Peyer's patch (tissue), 4 donors: ENCODE results near the gene PACS1. TPM values are rescaled to one million over a fixed set of nuclear protein-coding genes. Genes with fewer than 3 reads are reported as not detected.

Experiments used
- DNase-seq, 3 donors: peaks; one replicate each; pipeline ENCODE4 v3.0.0-alpha.2; 2017 to 2019
- H3K27ac ChIP-seq, 4 donors: fragments of 200-600 bp; sonication (generic); one replicate each; pipeline ENCODE4 v1.5.1; 2016 to 2019
- H3K27me3 ChIP-seq, 2 donors: fragments of 200-600 bp; sonication (generic); one replicate each; pipeline ENCODE4 v1.5.1; 2019
- H3K36me3 ChIP-seq, 3 donors: fragments of 200-600 bp; sonication (generic); one replicate each; pipeline ENCODE4 v1.5.1; 2016 to 2019
- H3K4me1 ChIP-seq, 4 donors: fragments of 200-600 bp; sonication (generic); one replicate each; pipeline ENCODE4 v1.5.1; 2016 to 2019
- H3K4me3 ChIP-seq, 4 donors: fragments of 200-600 bp; sonication (generic); 1 replicate in 3 of 4; 2 replicates in 1 of 4; pipeline ENCODE4 v1.5.1; 2016 to 2019; ENCODE audit warnings: mild to moderate bottlenecking in 1 of 4
- H3K9me3 ChIP-seq, 4 donors: fragments of 200-600 bp; sonication (generic); one replicate each; pipeline ENCODE4 v1.5.1; 2016 to 2019; ENCODE audit warnings: mild to moderate bottlenecking in 1 of 4
- POLR2A ChIP-seq, 2 donors: fragments of 450-650 bp; IDR thresholded peaks; one replicate each; pipeline ENCODE4 v1.5.1; 2017; ENCODE audit warnings: antibody characterized with exemption in 2 of 2, mild to moderate bottlenecking in 2 of 2, moderate library complexity in 2 of 2
- total RNA-seq, 4 donors: library from RNA; depleted of rRNA; stranded (reverse); fragments of >200 nt; gene quantifications; one replicate each; pipeline ENCODE4 v1.1.0, GENCODE V29; 2016
- TF ChIP-seq, protein P1 (sequence below), 6 experiments: fragments of 450-650 bp in 4 of 6; fragments of 200-600 bp in 2 of 6; sonication (generic) in 1 of 6; IDR thresholded peaks; one replicate each; pipeline ENCODE4 v1.5.1; 2017 to 2019; ENCODE audit warnings: antibody characterized with exemption in 6 of 6, mild to moderate bottlenecking in 3 of 6, moderate library complexity in 1 of 6

The PACS1 gene
- total RNA-seq, 4 donors from 2014 or later: 10.3 to 52.0 (median 22.3) TPM

DNA sequence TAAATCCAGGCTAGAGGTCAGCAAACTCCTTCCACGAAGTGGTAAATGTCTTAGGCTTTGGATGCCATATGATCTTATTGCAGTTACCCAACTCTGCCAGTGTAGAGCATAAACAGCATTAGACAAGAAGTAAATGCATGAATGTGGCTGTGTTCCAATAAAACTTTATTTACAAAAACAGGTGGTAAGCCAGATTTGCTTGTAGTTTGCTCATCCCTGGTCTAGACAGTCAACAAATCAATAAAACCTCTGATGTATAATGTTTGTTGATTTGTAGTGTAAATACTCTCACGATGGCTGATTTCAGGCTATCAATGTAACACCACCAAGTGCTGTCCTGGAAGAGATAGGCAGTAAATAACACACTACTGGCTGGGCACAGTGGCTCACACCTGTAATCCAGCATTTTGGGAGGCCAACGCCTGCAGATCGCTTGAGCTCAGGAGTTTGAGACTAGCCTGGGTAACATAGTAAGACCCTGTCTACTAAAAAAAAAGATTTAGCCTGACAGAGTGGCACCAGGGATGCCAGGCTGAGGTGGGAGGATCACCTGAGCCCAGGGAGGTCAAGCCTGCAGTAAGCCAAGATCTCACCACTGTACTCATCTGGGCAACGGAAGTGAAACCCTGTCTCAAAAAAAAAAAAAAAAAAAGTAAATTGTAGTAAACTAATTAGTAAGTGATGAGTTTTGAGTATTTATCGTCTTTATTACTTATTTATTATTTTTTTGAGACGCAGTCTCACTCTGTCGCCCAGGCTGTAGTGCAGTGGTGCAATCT is 36.9 kb upstream of the PACS1 start:
- Histone ChIP-seq H3K4me1 (no peaks in the 10 kb centered on the region), H3K36me3 (no peaks in the 10 kb centered on the region), H3K9me3 (no peaks in the 10 kb centered on the region), H3K27me3 (no peaks in the 10 kb centered on the region), H3K27ac (no peak overlapping the region), H3K4me3 (no peak overlapping the region)
- DNase-seq: no peak
- TF ChIP-seq, protein P1, sequence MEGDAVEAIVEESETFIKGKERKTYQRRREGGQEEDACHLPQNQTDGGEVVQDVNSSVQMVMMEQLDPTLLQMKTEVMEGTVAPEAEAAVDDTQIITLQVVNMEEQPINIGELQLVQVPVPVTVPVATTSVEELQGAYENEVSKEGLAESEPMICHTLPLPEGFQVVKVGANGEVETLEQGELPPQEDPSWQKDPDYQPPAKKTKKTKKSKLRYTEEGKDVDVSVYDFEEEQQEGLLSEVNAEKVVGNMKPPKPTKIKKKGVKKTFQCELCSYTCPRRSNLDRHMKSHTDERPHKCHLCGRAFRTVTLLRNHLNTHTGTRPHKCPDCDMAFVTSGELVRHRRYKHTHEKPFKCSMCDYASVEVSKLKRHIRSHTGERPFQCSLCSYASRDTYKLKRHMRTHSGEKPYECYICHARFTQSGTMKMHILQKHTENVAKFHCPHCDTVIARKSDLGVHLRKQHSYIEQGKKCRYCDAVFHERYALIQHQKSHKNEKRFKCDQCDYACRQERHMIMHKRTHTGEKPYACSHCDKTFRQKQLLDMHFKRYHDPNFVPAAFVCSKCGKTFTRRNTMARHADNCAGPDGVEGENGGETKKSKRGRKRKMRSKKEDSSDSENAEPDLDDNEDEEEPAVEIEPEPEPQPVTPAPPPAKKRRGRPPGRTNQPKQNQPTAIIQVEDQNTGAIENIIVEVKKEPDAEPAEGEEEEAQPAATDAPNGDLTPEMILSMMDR (IDR thresholded peaks at IDR 0.05): no peak
- TF ChIP-seq POLR2A (IDR thresholded peaks at IDR 0.05): no peak

GRCh38 chr11:66035653-66036333 is 34.3 kb upstream of the PACS1 start:
- Histone ChIP-seq H3K4me1 (no peaks in the 10 kb centered on the region), H3K36me3 (no peaks in the 10 kb centered on the region), H3K27ac (no peak overlapping the region), H3K9me3 (no peaks in the 10 kb centered on the region), H3K27me3 (no peaks in the 10 kb centered on the region), H3K4me3 (no peak overlapping the region)
- DNase-seq: no peak
- no peak for TF ChIP-seq POLR2A (IDR thresholded peaks at IDR 0.05)
- TF ChIP-seq, protein P1 (IDR thresholded peaks at IDR 0.05): no peak

DNA sequence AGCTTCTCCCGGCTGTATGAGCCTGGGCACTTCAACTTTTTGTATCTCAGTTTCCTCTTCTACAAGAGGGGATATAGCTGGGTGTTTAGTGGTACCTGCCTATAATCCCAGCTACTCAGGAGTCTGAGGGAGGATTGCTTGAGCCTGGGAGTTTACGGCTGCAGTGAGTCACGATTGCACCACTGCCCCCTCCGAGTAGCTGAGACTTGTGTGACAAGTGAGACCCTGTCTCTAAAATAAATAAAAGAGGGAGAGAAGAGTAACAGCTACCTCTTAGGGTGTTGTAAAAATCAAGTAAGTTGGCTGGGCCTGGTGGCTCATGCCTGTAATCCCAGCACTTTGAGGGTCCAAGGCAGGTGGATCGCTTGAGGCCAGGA is 33.8 kb upstream of the PACS1 start:
- Histone ChIP-seq H3K4me1 (no peaks in the 10 kb centered on the region), H3K4me3 (no peak overlapping the region), H3K9me3 (no peaks in the 10 kb centered on the region), H3K36me3 (no peaks in the 10 kb centered on the region), H3K27ac (no peak overlapping the region), H3K27me3 (no peaks in the 10 kb centered on the region)
- no peak for TF ChIP-seq POLR2A (IDR thresholded peaks at IDR 0.05)
- TF ChIP-seq, protein P1 (IDR thresholded peaks at IDR 0.05): no peak
- no peak for DNase-seq

DNA sequence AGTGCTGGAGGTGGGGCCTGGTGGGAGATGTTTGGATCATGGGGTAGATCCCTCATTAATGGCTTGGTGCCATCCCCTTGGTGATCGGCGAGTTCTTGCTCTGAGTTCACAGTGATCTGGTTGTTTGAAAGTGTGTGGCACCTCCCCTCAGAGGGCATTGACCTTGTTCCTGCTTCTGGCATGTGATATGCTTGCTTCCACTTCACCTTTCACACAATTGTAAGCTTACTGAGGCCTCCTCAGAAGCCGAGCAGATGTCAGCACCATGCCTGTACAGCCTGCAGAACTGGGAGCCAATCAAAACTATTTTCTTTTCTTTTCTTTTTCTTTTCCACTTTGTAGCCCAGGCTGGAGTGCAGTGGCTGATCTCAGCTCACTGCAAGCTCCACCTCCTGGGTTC is 32.7 kb upstream of the PACS1 start:
- Histone ChIP-seq H3K4me1 (no peaks in the 10 kb centered on the region), H3K27ac (no peak overlapping the region), H3K27me3 (no peaks in the 10 kb centered on the region), H3K4me3 (no peak overlapping the region), H3K9me3 (no peaks in the 10 kb centered on the region), H3K36me3 (no peaks in the 10 kb centered on the region)
- DNase-seq: no peak
- no peak for TF ChIP-seq POLR2A (IDR thresholded peaks at IDR 0.05)
- TF ChIP-seq, protein P1 (IDR thresholded peaks at IDR 0.05): no peak

- no peaks in the 10 kb centered on the region for H3K9me3 ChIP-seq
- no peaks in the 10 kb centered on the region for H3K27me3 ChIP-seq
Observed at GRCh38 chr11:66039765-66040164, 30.3 kb upstream of the PACS1 start.

More at GRCh38 chr11:66039765-66040164, 30.3 kb upstream of the PACS1 start:
- DNase-seq: no peak
- H3K4me3 ChIP-seq: no peak overlapping the region
- TF ChIP-seq, protein P1 (IDR thresholded peaks at IDR 0.05): no peak
- TF ChIP-seq POLR2A (IDR thresholded peaks at IDR 0.05): no peak
- H3K4me1 ChIP-seq: no peaks in the 10 kb centered on the region
- H3K27ac ChIP-seq: no peak overlapping the region
- no peaks in the 10 kb centered on the region for H3K36me3 ChIP-seq
